ENCODE data around the gene DCAF7.

GRCh38 chr17:63624531-63624880, 74.2 kb downstream of the DCAF7 start:
- TF ChIP-seq CTCF (IDR thresholded peaks at IDR 0.05 in 2 of 3, conservative IDR thresholded peaks at IDR 0.05 in 1 of 3; ENCODE audit: borderline replicate concordance in 1 of 3, insufficient read depth in 1 of 3, low read depth in 2 of 3, low read length in 2 of 3) = no peak
- no peak for TF ChIP-seq POLR2AphosphoS5 (IDR thresholded peaks at IDR 0.05; ENCODE audit: low read depth, low read length)
- no peak for TF ChIP-seq EZH2phosphoT487 (IDR thresholded peaks at IDR 0.05; ENCODE audit: borderline replicate concordance)
- no peak for TF ChIP-seq EZH2 (IDR thresholded peaks at IDR 0.05)
- no peak for TF ChIP-seq JUND (IDR thresholded peaks at IDR 0.05)
- TF ChIP-seq ELF1 (IDR thresholded peaks at IDR 0.05; ENCODE audit: borderline replicate concordance, low read depth) = no peak
- TF ChIP-seq FOSL1 (IDR thresholded peaks at IDR 0.05; ENCODE audit: low read depth) = no peak
- no peak for TF ChIP-seq POLR2A (IDR thresholded peaks at IDR 0.05; ENCODE audit: borderline replicate concordance, extremely low read depth, insufficient read depth, insufficient read length)
- no peak for TF ChIP-seq RAD21 (IDR thresholded peaks at IDR 0.05; ENCODE audit: low read depth)
- no peak for TF ChIP-seq SRF (IDR thresholded peaks at IDR 0.05; ENCODE audit: low read depth)
- no peak for TF ChIP-seq REST (IDR thresholded peaks at IDR 0.05; ENCODE audit: low read depth)
- TF ChIP-seq YY1 (IDR thresholded peaks at IDR 0.05; ENCODE audit: extremely low read depth, insufficient replicate concordance, low read depth, low read length) = no peak
- no peak for TF ChIP-seq ATF3 (IDR thresholded peaks at IDR 0.05)
- no peak for TF ChIP-seq ZNF274 (IDR thresholded peaks at IDR 0.05; ENCODE audit: low read depth, low read length)
